Lung (tissue), 12 donors: ENCODE data around the gene OR5AU1. TPM values are rescaled to one million over a fixed set of nuclear protein-coding genes. Genes with fewer than 3 reads are reported as not detected.
"Not testable (repeated sequence)": the region's sequence is repeated elsewhere in the genome, so short reads cannot be mapped to it uniquely, and the experiment has no call there.

ENCODE experiments used
- ATAC-seq: fragments of 200-7000 bp; cut with Tn5 transposase; one replicate; pipeline ENCODE4 v1.9.1; 2020; ENCODE audit warnings: moderate number of reproducible peaks; ENCODE audit not compliant: insufficient read depth, low FRiP score
- DNase-seq, 3 donors: peaks; one replicate each; pipeline ENCODE4 v3.0.0-alpha.2; 2013 to 2017
- H3K27ac ChIP-seq, 2 donors: one replicate each; pipeline ENCODE4 v1.5.1; 2013; ENCODE audit warnings: mild to moderate bottlenecking in 2 of 2, moderate library complexity in 2 of 2, control low read depth in 1 of 2, inconsistent platforms in 1 of 2, low read depth in 1 of 2, low read length in 1 of 2
- H3K27me3 ChIP-seq, 3 donors: one replicate each; pipeline ENCODE4 v1.5.1; 2013; ENCODE audit warnings: low read length in 2 of 3; ENCODE audit not compliant: control insufficient read depth in 3 of 3, insufficient read depth in 3 of 3
- H3K36me3 ChIP-seq, 4 donors: one replicate each; pipeline ENCODE4 v1.5.1; 2013; ENCODE audit warnings: low read length in 4 of 4, mild to moderate bottlenecking in 1 of 4, moderate library complexity in 1 of 4; ENCODE audit not compliant: control insufficient read depth in 4 of 4, insufficient read depth in 4 of 4
- H3K4me1 ChIP-seq, 5 donors: one replicate each; pipeline ENCODE4 v1.5.1; 2013; ENCODE audit warnings: low read length in 5 of 5, mild to moderate bottlenecking in 2 of 5, moderate library complexity in 1 of 5; ENCODE audit not compliant: control insufficient read depth in 5 of 5, insufficient read depth in 5 of 5
- H3K4me3 ChIP-seq: one replicate; pipeline ENCODE4 v1.5.1; 2013; ENCODE audit warnings: mild to moderate bottlenecking, control low read depth, moderate library complexity
- H3K9ac ChIP-seq, 2 donors: one replicate each; pipeline ENCODE4 v1.5.1; 2013; ENCODE audit warnings: low read length in 2 of 2, control low read depth in 1 of 2; ENCODE audit not compliant: insufficient read depth in 1 of 2
- H3K9me3 ChIP-seq, 4 donors: one replicate each; pipeline ENCODE4 v1.5.1; 2013; ENCODE audit warnings: low read length in 3 of 4, mild to moderate bottlenecking in 1 of 4, moderate library complexity in 1 of 4; ENCODE audit not compliant: control insufficient read depth in 4 of 4, insufficient read depth in 3 of 4
- CTCF ChIP-seq: IDR thresholded peaks from 2 replicates; pipeline ENCODE4 v1.5.1; 2012; ENCODE audit warnings: mild to moderate bottlenecking; ENCODE audit errors: control extremely low read depth, extremely low read depth
- WGBS, 2 donors: extraction: QIAGEN DNeasy Blood & Tissue Kit; methylation state at CpG; one replicate each; pipeline ENCODE4 v1.1.7; 2013; 5-methylcytosine and 5-hydroxymethylcytosine counted together
- polyA plus RNA-seq, 2 donors: library from polyadenylated mRNA; stranded (reverse); fragments of 200-250 nt; gene quantifications; one replicate each; pipeline ENCODE4 v1.2.1, GENCODE V29; 2013
- total RNA-seq, 2 donors: library from RNA; depleted of rRNA in 1 of 2; stranded (reverse); fragments of >200 nt in 1 of 2; gene quantifications; one replicate each; pipeline ENCODE4 v1.2.1, GENCODE V29; 2014 to 2021
- donor health status: control.
- donor health status: control.
- donor health status: Bipolar disorder and iron deficiency.
- donor health status: healthy.
- donor health status: DM: yes; HTN: yes; CAD: no.

The OR5AU1 gene
- total and polyA plus RNA-seq, 4 donors = not detected

GRCh38 chr14:21182166-21182565, 26.3 kb upstream of the OR5AU1 start:
- Histone ChIP-seq H3K4me1 (peaks cover 0 to 13% (median 0%) of the 10 kb centered on the region in 5 donors), H3K4me3 (no peak overlapping the region), H3K9ac (no peak overlapping the region), H3K27ac (no peak overlapping the region), H3K9me3 (no peaks in the 10 kb centered on the region), H3K27me3 (no peaks in the 10 kb centered on the region), H3K36me3 (no peaks in the 10 kb centered on the region)
- no peak for TF ChIP-seq CTCF
- 67 to 85% methylated on average over 2 of the region's 2 CpGs for WGBS, 2 donors
- no peak for DNase-seq
- no peak for ATAC-seq

GRCh38 chr14:21171128-21171527, 15.3 kb upstream of the OR5AU1 start:
- 71 to 75% methylated on average over 2 of the region's 2 CpGs for WGBS, 2 donors
- peaks cover 0 to 4% (median 0%) of the 10 kb centered on the region in 4 donors for H3K9me3 ChIP-seq
- no peak for DNase-seq
- no peak overlapping the region for H3K9ac ChIP-seq
- H3K4me3 ChIP-seq = no peak overlapping the region
- H3K36me3 ChIP-seq = no peaks in the 10 kb centered on the region
- H3K4me1 ChIP-seq = no peaks in the 10 kb centered on the region
- no peak for ATAC-seq
- TF ChIP-seq CTCF = no peak
- H3K27ac ChIP-seq = no peak overlapping the region
- H3K27me3 ChIP-seq = no peaks in the 10 kb centered on the region

GRCh38 chr14:21169573-21169972, 13.7 kb upstream of the OR5AU1 start:
- Histone ChIP-seq H3K27ac (no peak overlapping the region), H3K27me3 (no peaks in the 10 kb centered on the region), H3K4me3 (no peak overlapping the region), H3K9ac (no peak overlapping the region), H3K36me3 (no peaks in the 10 kb centered on the region), H3K9me3 (peaks cover 0 to 4% (median 0%) of the 10 kb centered on the region in 4 donors), H3K4me1 (peaks cover 0 to 7% (median 0%) of the 10 kb centered on the region in 5 donors)
- DNase-seq = peak; percentile 43 to 74 (median 65)
- TF ChIP-seq CTCF = no peak
- 64 to 84% methylated on average over 4 of the region's 4 CpGs for WGBS, 2 donors
- no peak for ATAC-seq

- Histone ChIP-seq H3K4me1 (peaks cover 0 to 16% (median 0%) of the 10 kb centered on the region in 5 donors), H3K27me3 (no peaks in the 10 kb centered on the region)
- no peak for DNase-seq
These were observed 12.2 kb upstream of the OR5AU1 start for GRCh38 chr14:21168055-21168454.

GRCh38 chr14:21165670-21166069, 9.8 kb upstream of the OR5AU1 start:
- DNase-seq = peak in 1 of 3 donors; percentile 12
- 76 to 82% methylated on average over 1 of the region's 1 CpG for WGBS, 2 donors
- not testable (repeated sequence) for H3K9me3 ChIP-seq, ATAC-seq, H3K27ac ChIP-seq, H3K9ac ChIP-seq, H3K36me3 ChIP-seq, H3K4me3 ChIP-seq, H3K27me3 ChIP-seq
- peaks cover 0 to 18% (median 0%) of the 10 kb centered on the region in 5 donors for H3K4me1 ChIP-seq

More at GRCh38 chr14:21168055-21168454, 12.2 kb upstream of the OR5AU1 start:
- TF ChIP-seq CTCF = no peak
- Histone ChIP-seq H3K9me3 (peaks cover 0 to 4% (median 0%) of the 10 kb centered on the region in 4 donors), H3K9ac (no peak overlapping the region), H3K36me3 (no peaks in the 10 kb centered on the region), H3K4me3 (no peak overlapping the region), H3K27ac (no peak overlapping the region)
- no peak for ATAC-seq
- 89 to 93% methylated on average over 8 of the region's 8 CpGs for WGBS, 2 donors
